ENCODE data around the gene TMCO1. TPM values are rescaled to one million over a fixed set of nuclear protein-coding genes. Genes with fewer than 3 reads are reported as not detected.
A peak's percentile ranks its signal among the peaks of the same experiment; 100 is the strongest.
"Not testable (repeated sequence)": the region's sequence is repeated elsewhere in the genome, so short reads cannot be mapped to it uniquely, and the experiment has no call there.

TMCO1 gene, protein sequence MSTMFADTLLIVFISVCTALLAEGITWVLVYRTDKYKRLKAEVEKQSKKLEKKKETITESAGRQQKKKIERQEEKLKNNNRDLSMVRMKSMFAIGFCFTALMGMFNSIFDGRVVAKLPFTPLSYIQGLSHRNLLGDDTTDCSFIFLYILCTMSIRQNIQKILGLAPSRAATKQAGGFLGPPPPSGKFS
- 10 to 100 TPM; 95.3 to 98.6 (median 95.8) TPM for total RNA-seq

DNA sequence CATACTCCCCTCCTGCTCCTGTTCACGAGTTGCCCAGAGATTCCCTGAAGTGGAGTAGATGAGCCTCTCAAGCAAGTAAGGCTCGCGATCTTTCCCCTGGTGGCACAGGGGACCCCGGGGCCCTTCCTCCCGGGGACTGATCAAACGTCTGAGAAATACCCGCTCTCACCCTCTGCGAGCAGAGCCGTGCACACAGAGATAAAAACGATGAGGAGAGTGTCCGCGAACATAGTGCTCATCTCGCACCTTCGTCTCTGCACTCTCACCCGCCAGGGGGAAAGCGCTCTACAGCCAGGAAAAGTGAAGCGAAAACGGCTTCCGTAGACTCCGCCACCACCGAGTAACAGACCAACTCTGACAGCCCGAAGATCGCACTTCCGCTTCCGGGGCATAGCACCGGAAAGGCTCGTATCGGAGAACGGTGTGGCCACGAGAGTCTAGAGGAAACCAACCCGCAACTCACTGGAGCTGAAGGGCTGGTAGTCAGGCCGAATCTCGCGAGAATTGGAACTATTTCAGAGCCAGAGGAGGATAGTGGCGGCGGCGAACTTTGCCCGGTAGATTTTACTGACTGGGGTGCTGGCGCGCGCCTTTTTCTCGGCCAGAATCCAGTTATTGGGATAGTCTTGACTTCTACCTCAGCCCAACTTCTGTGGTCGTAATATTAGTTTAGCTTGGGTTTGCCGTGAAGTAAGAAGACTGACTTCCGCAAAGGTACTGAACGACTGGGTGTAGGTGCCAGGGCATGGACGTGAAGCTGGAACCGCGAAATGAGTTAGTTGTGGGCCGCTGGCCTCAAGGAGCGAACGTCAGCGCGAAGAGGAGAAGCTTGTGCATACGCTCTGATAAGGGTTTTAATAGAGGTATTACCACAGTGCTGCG lies at the start of gene TMCO1:
TSS of gene TMCO1 (minus strand) at position 356 of the 882 bp plus-strand sequence. CDS start at position 239, 117 bp downstream.
- Mint-ChIP-seq H3K4me3 (peak within 1 kb of the TSS; percentile 98), H3K36me3 (ENCODE audit: insufficient read depth) (peaks cover 42% of the 10 kb centered on the region), H3K9me3 (no peaks in the 10 kb centered on the region), H3K27me3 (ENCODE audit: low read depth) (no peaks in the 10 kb centered on the region), H3K4me1 (ENCODE audit: low read depth) (peaks cover 58% of the 10 kb centered on the region)
- ATAC-seq (peak; percentile 99), DNase-seq (peak; percentile 85)

DNA sequence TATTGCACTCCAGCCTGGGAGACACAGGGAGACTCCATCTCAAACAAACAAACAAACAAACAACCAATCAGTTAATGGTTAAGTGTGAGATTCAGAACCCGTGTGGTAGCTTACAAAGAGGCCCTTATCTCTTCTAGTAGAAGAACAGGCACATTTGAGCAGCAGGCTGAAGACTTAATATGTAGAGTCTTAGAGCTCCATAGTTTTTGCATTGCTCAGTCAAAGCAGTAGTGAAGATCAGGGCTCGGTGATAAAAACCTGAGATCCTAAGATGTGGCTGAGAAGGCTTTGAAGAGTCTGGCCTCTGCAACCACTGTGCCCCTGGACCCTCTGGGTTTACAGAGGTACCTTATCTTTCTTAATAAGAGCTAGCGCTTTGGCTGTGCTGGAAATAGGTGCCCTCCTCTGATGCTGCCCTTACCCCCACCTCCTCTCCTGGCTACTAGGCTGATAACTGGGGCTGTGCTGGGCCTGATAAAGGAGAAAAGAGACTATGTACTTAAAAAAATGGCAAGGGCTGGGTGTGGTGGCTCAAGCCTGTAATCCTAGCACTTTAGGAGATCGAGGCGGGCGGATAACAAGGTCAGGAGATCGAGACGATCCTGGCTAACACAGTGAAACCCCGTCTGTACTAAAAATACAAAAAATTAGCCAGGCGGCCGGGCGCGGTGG lies 48.3 kb upstream of the TMCO1 start:
- no peak for DNase-seq
- Mint-ChIP-seq H3K4me1 (ENCODE audit: low read depth) (no peaks in the 10 kb centered on the region), H3K9me3 (peaks cover 3% of the 10 kb centered on the region), H3K4me3 (no peak overlapping the region), H3K36me3 (ENCODE audit: insufficient read depth) (no peaks in the 10 kb centered on the region), H3K27me3 (ENCODE audit: low read depth) (peaks cover 6% of the 10 kb centered on the region)
- no peak for ATAC-seq

DNA sequence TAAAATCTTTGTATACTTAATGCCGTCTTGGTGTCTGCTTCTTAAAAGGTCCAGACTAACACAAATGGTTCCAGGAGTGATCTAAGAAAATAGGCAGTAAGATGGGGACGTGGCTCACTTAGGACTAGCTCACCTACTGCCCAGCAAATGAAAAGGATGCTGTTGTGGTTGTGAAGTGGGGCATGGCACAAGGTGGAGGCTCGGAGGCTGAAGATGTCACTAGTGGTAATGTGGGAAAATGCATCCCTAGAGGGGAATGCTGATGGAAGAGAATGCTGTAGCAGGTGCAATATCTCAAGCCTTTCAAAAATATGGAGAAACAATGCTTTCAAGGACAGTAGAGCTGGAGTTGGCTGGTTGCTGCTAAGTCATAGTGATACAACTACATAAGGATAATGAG lies 47.5 kb upstream of the TMCO1 start:
- Mint-ChIP-seq H3K36me3 (ENCODE audit: insufficient read depth) (no peaks in the 10 kb centered on the region), H3K27me3 (ENCODE audit: low read depth) (peaks cover 8% of the 10 kb centered on the region), H3K4me3 (no peak overlapping the region), H3K4me1 (ENCODE audit: low read depth) (no peaks in the 10 kb centered on the region), H3K9me3 (peaks cover 3% of the 10 kb centered on the region)
- DNase-seq (no peak), ATAC-seq (no peak)

DNA sequence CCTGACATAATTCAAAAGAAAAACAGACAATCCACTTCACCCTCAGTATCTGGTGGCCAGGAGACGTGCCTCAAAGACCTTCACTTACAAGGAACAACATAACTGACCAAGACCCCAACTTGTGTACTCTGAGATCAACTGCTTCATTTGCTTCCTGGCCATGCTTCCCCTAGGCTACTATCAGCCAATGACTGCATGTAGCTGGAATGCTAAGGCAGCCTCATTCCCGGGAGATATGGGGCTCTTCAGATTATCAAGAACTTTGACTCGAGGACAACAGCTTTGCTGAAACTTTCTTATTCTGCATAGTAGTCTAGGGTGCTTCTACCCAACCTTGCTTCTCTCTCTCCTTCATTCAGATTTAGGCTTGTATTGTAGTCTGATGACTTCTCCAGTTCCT lies 47.1 kb upstream of the TMCO1 start:
- no peak for DNase-seq

DNA sequence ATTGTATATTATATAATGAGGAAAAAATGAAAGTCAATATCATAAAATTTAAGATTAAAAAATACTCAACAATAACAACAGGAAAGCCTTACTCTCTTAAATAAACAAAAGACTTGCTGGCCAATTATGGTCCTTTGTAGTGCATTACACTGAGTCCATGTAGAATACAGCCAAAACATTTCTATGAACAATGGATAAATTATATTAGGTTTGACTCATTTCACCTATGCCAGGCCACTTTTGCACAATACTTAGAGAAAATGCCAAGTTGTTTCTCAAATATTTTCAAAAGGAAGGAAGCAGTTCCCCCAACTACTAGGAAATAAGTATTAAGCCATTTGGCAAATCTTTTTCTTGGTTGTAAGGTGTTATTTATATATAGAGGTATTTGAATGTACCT lies 38.9 kb upstream of the TMCO1 start:
- no peak for ATAC-seq
- Mint-ChIP-seq H3K27me3 (ENCODE audit: low read depth) (peaks cover 18% of the 10 kb centered on the region), H3K9me3 (no peaks in the 10 kb centered on the region), H3K4me3 (no peak overlapping the region), H3K4me1 (ENCODE audit: low read depth) (no peaks in the 10 kb centered on the region), H3K36me3 (ENCODE audit: insufficient read depth) (no peaks in the 10 kb centered on the region)
- no peak for DNase-seq

More for the DNA sequence above, 47.1 kb upstream of the TMCO1 start:
- Mint-ChIP-seq H3K4me3 (no peak overlapping the region), H3K4me1 (ENCODE audit: low read depth) (no peaks in the 10 kb centered on the region), H3K36me3 (ENCODE audit: insufficient read depth) (no peaks in the 10 kb centered on the region), H3K27me3 (ENCODE audit: low read depth) (peaks cover 9% of the 10 kb centered on the region), H3K9me3 (peaks cover 3% of the 10 kb centered on the region)
- ATAC-seq, result no peak

DNA sequence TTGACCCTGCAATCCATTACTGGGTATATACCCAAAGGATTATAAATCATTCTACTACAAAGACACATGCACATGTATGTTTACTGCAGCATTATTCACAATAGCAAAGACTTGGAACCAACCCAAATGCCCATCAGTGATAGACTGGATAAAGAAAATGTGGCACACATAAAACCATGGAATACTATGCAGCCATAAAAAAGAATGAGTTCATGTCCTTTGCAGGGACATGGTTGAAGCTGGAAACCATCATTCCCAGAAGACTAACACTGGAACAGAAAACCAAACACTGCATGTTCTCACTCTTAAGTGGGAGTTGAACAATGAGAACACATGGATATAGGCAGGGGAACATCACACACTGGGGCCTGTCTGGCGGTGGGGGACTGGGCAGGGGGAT lies 35.8 kb upstream of the TMCO1 start:
- ATAC-seq; H3K4me3 Mint-ChIP-seq; H3K4me1 Mint-ChIP-seq (ENCODE audit: low read depth); H3K36me3 Mint-ChIP-seq (ENCODE audit: insufficient read depth); H3K9me3 Mint-ChIP-seq; DNase-seq: not testable (repeated sequence)
- peaks cover 20% of the 10 kb centered on the region for H3K27me3 Mint-ChIP-seq (ENCODE audit: low read depth)

DNA sequence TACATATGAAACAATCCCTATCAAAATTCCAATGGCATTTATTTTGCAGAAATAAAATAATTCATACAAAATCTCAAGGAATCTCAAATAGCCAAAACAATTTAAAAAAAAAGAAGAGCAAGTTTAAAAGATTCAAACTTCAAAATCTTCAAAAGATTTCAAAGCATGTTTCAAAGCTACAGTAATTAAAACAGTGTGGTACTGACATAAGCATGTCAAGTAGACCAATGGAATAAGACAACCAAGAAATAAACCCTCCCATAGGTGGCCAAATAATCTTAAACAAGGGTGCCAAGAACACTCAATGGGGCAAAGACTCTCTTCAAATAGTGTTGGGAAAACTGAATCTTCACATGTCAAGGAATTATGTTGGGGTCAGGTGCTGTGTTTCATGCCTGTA lies 30.7 kb upstream of the TMCO1 start:
- H3K4me3 Mint-ChIP-seq, result no peak overlapping the region
- peaks cover 20% of the 10 kb centered on the region for H3K27me3 Mint-ChIP-seq (ENCODE audit: low read depth)
- no peaks in the 10 kb centered on the region for H3K9me3 Mint-ChIP-seq
- no peaks in the 10 kb centered on the region for H3K36me3 Mint-ChIP-seq (ENCODE audit: insufficient read depth)
- H3K4me1 Mint-ChIP-seq (ENCODE audit: low read depth), result no peaks in the 10 kb centered on the region
- ATAC-seq, result no peak
- DNase-seq, result no peak

DNA sequence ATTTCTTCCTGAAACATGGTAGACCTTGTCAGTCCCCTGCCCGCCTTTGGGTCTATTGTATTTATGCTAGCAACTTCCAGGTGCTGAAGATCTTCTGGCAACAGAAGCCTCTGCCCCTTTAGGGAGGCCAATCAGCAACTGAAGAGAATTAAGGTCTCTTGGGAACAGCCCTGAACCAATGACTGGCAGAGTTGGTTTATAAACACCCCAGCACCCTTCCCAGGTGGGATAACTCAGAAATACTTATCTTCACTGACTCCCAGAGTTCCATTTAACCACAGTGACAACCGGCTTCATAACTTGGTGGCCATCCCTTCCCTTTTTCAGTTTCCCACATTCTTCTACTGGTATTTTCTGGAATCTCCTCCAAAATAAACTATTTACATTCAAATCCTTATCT lies 27.2 kb upstream of the TMCO1 start:
- Mint-ChIP-seq H3K4me3 (no peak overlapping the region), H3K36me3 (ENCODE audit: insufficient read depth) (no peaks in the 10 kb centered on the region), H3K4me1 (ENCODE audit: low read depth) (no peaks in the 10 kb centered on the region), H3K27me3 (ENCODE audit: low read depth) (peaks cover 11% of the 10 kb centered on the region), H3K9me3 (no peaks in the 10 kb centered on the region)
- ATAC-seq (no peak), DNase-seq (no peak)

DNA sequence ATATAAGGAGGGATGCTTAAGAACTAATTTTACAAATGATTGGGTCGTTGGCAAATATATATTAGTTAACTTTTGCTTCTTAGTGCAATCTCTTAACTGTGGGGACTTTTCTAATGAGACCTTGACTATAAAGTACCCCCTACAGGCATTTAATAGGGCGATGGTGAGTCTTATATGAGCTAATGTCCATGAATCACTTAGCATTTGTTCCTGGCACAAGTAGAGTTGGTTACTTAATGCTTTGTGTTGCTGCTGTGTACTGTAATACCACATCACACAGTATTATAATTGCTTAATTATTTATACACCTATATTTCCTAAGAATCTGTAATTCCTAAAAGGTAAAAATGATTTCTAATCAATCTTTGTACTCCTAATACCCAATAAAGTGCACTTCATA lies 25.3 kb upstream of the TMCO1 start:
- DNase-seq (no peak), ATAC-seq (no peak)
- Mint-ChIP-seq H3K4me3 (no peak overlapping the region), H3K4me1 (ENCODE audit: low read depth) (no peaks in the 10 kb centered on the region), H3K9me3 (no peaks in the 10 kb centered on the region), H3K36me3 (ENCODE audit: insufficient read depth) (no peaks in the 10 kb centered on the region), H3K27me3 (ENCODE audit: low read depth) (peaks cover 11% of the 10 kb centered on the region)

DNA sequence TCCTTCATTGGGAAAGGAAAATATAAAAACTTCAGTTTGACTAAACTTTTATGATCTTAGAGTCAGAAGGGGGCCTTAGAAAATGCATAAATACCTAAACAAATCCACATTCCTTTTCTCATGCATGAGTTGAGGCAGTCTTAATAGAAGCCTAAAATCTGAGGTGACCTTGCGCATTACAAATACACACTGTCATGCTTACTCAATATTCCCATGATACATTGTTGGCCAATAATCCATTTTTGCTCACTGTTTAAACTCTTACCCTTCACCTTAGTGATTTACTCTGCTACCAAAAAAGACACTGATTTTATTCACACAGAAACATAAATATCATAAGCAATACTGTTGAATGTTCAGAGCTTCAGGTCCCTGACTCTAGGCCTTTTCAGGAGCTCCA lies 19.1 kb upstream of the TMCO1 start:
- Mint-ChIP-seq H3K27me3 (ENCODE audit: low read depth) (peaks cover 3% of the 10 kb centered on the region), H3K4me3 (no peak overlapping the region), H3K9me3 (no peaks in the 10 kb centered on the region), H3K36me3 (ENCODE audit: insufficient read depth) (peaks cover 4% of the 10 kb centered on the region), H3K4me1 (ENCODE audit: low read depth) (no peaks in the 10 kb centered on the region)
- DNase-seq, result no peak
- no peak for ATAC-seq

DNA sequence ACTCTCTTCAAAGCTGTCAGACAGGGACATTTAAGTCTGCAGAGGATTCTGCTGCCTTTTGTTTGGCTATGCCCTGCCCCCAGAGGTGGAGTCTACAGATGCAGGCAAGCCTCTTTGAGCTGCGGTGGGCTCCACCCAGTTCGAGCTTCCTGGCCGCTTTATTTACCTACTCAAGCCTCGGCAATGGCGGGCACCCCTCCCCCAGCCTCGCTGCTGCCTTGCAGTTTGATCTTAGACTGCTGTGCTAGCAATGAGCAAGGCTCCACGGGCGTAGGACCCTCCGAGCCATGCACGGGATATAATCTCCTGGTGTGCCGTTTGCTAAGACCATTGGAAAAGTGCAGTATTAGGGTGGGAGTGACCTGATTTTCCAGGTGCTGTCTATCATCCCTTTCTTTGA lies 14.9 kb upstream of the TMCO1 start:
- H3K4me3 Mint-ChIP-seq; H3K9me3 Mint-ChIP-seq; H3K4me1 Mint-ChIP-seq (ENCODE audit: low read depth); H3K36me3 Mint-ChIP-seq (ENCODE audit: insufficient read depth); H3K27me3 Mint-ChIP-seq (ENCODE audit: low read depth); ATAC-seq; DNase-seq: not testable (repeated sequence)

DNA sequence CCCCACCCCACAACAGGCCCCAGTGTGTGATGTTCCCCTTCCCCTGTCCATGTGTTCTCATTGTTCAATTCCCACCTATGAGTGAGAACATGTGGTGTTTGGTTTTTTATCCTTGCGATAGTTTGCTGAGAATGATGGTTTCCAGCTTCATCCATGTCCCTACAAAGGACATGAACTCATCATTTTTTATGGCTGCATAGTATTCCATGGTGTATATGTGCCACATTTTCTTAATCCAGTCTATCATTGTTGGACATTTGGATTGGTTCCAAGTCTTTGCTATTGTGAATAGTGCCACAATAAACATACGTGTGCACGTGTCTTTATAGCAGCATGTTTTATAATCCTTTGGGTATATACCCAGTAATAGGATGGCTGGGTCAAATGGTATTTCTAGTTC lies 9.5 kb upstream of the TMCO1 start:
- not testable (repeated sequence) for H3K4me1 Mint-ChIP-seq (ENCODE audit: low read depth); ATAC-seq; H3K36me3 Mint-ChIP-seq (ENCODE audit: insufficient read depth); DNase-seq; H3K27me3 Mint-ChIP-seq (ENCODE audit: low read depth); H3K4me3 Mint-ChIP-seq; H3K9me3 Mint-ChIP-seq

DNA sequence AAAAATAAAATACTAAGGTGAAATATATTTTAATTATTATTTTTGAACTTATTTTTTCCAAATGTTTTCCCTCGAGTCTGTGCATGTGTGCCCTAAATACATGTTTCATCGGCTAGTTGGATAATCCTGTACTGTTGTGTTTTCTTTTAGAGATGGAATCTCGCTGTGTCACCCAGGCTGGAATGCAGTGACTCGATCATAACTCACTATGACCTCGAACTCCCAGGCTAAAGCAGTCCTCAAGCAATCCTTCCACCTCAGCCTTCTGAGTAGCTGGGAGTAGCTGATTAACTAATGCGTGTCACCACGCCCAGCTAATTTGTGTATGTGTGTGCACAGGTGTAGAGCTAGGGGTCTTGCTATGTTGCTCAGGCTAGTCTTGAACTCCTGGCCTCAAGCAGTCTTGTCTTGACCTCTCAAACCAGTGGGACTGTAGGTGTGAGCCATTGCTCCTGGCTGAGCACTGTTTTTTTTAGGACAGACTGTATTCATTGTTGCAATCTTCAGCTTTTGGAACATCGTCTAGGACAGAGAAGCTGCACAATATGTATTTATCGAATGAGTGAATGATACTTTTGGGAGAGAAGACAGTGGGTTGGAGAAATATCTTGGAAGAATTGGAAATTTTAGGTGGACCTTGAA lies 4.8 kb upstream of the TMCO1 start:
- DNase-seq (no peak), ATAC-seq (no peak)
- no peak overlapping the region for H3K4me3 Mint-ChIP-seq
- H3K4me1 Mint-ChIP-seq (ENCODE audit: low read depth), result peaks cover 16% of the 10 kb centered on the region
- no peaks in the 10 kb centered on the region for H3K9me3 Mint-ChIP-seq
- H3K36me3 Mint-ChIP-seq (ENCODE audit: insufficient read depth), result peaks cover 12% of the 10 kb centered on the region
- no peaks in the 10 kb centered on the region for H3K27me3 Mint-ChIP-seq (ENCODE audit: low read depth)

DNA sequence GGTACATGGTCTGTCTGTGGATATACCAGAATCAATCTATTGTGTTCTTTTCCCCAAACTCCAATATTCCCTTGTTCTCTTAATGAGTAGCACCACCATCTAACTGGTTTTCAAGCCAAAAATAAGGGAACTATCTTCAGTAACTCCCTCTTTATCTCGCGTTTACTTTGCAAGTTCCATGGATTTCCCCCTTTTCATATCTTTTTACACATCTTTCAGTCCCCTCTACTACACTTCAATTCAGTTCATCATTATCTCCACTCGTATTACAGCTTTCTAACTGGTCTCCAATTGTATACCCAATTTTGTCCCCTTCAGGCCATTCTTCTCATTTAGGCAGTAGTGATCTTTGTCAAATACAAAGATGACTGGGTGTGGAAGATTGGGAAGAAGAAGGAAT lies 4.1 kb upstream of the TMCO1 start:
- Mint-ChIP-seq H3K36me3 (ENCODE audit: insufficient read depth) (peaks cover 19% of the 10 kb centered on the region), H3K27me3 (ENCODE audit: low read depth) (no peaks in the 10 kb centered on the region), H3K9me3 (no peaks in the 10 kb centered on the region), H3K4me3 (no peak overlapping the region), H3K4me1 (ENCODE audit: low read depth) (peaks cover 23% of the 10 kb centered on the region)
- DNase-seq, result no peak
- no peak for ATAC-seq

All from activated T-cell treated with anti-CD3 and anti-CD28 coated beads, Interleukin-2, amount 50 U/mL, for 4 hours (primary cell).